HG03064 (cell line): Measurements from ENCODE around the gene UPK2.
"Not testable (repeated sequence)": the region's sequence is repeated elsewhere in the genome, so short reads cannot be mapped to it uniquely, and the experiment has no call there.

Source experiments
- ATAC-seq: cut with Tn5 transposase; IDR thresholded peaks from one replicate; pipeline ENCODE4 v1.9.1; 2021; ENCODE audit warnings: low read depth; ENCODE audit not compliant: unreplicated experiment

Gene UPK2

GRCh38 chr11:118984337-118984736 is 28.2 kb downstream of the UPK2 start:
- not testable (repeated sequence) for ATAC-seq

GRCh38 chr11:118984825-118985224 is 28.7 kb downstream of the UPK2 start:
- ATAC-seq, result no peak

GRCh38 chr11:118988280-118988679 is 32.2 kb downstream of the UPK2 start:
- ATAC-seq, result no peak

GRCh38 chr11:118991486-118992038 is 35.5 kb downstream of the UPK2 start:
- ATAC-seq, result not testable (repeated sequence)

GRCh38 chr11:118996926-118997626 is 41.0 kb downstream of the UPK2 start:
- peak; percentile 17 for ATAC-seq

DNA sequence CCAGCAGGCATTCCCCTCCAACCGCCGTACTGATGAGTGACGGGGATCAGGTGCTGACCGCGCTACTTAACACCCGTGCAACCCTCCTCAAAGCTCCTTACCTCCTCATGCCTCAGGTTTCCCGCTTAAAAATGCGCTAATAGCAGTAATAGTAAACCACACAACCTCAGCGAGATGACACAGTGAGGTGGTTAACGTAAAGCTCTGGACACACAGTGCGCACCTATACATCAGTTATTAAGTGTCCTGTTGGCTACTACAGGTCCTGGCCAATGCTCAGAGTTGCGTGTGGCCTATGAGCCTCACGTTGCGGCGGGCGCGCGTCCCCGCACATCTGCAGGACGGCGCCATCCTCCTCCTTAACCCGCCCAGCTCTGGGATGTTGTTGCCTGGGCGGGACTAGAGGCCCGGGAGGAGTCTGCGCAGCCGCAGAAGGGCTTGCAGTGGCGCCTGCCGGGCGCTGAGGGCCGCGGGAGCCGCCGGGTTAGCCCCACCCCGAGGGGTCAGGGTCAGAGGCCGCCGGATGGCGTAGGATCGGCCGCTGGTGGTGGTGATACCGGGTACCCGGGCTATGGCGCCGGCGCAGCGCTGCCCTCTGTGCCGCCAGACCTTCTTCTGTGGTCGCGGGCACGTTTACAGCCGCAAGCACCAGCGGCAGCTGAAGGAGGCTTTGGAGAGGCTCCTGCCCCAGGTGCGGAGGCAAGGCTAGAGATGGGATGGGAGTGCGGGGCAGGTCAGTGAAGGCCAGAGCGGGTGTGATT is 41.7 kb downstream of the UPK2 start, which contains the start of gene CENATAC:
Gene CENATAC (plus strand): TSS at position 512 of the 761 bp plus-strand sequence. CDS start 60 bp downstream, at position 572.
- peak; percentile 78 for ATAC-seq

- no peak for ATAC-seq
Measured at GRCh38 chr11:118998388-118998717, 42.3 kb downstream of the UPK2 start.

DNA sequence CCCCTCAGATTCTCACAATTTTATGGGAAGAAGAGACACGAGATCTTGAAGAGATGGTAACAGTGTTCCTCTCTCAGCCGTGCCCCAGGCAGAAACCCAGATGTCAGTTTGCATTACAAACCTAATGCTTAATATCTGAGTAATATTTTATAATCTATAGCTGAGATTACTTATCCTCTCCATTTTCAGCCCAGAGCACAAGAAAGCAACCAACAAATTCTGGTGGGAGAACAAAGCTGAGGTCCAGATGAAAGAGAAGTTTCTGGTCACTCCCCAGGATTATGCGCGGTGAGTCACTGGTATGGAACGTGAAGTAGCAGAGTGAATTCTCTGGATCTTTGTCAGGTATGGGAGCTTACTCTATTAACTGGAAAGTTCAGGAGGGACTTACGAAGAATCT is 42.7 kb downstream of the UPK2 start:
- ATAC-seq, result no peak

- no peak for ATAC-seq
Measured at GRCh38 chr11:119000906-119001305, 44.8 kb downstream of the UPK2 start.

GRCh38 chr11:119006656-119007055 is 50.6 kb downstream of the UPK2 start:
- ATAC-seq, result no peak
